VCaP (cell line): ENCODE measurements around the gene RIPOR3.
"Not testable (repeated sequence)": the region's sequence is repeated elsewhere in the genome, so short reads cannot be mapped to it uniquely, and the experiment has no call there.

Source experiments
- H3K27ac ChIP-seq: fragments of 450-650 bp; 2 replicates; pipeline ENCODE4 v1.5.1; 2017
- CTCF ChIP-seq: fragments of 450-650 bp; conservative IDR thresholded peaks from 2 replicates; pipeline ENCODE4 v1.5.1; 2017; ENCODE audit warnings: mild to moderate bottlenecking, moderate library complexity

Gene RIPOR3

GRCh38 chr20:50624351-50625016, 66.9 kb downstream of the RIPOR3 start:
- H3K27ac ChIP-seq = peak overlapping the region; percentile 84
- TF ChIP-seq CTCF = no peak

GRCh38 chr20:50621068-50621665, 70.2 kb downstream of the RIPOR3 start:
- H3K27ac ChIP-seq = no peak overlapping the region
- no peak for TF ChIP-seq CTCF

- H3K27ac ChIP-seq = not testable (repeated sequence)
Measured at GRCh38 chr20:50620459-50620858, 70.9 kb downstream of the RIPOR3 start.

- H3K27ac ChIP-seq = no peak overlapping the region
- TF ChIP-seq CTCF = no peak
Measured at GRCh38 chr20:50618537-50618936, 72.8 kb downstream of the RIPOR3 start.

- no peak for TF ChIP-seq CTCF
- H3K27ac ChIP-seq = no peak overlapping the region
Measured at GRCh38 chr20:50617022-50617421, 74.3 kb downstream of the RIPOR3 start.

GRCh38 chr20:50615407-50615806, 75.9 kb downstream of the RIPOR3 start:
- no peak for TF ChIP-seq CTCF
- H3K27ac ChIP-seq = no peak overlapping the region

- no peak overlapping the region for H3K27ac ChIP-seq
- no peak for TF ChIP-seq CTCF
Measured at GRCh38 chr20:50613438-50614169, 77.7 kb downstream of the RIPOR3 start.
